ENCODE results near the gene CDC42EP1.
A peak's percentile ranks its signal among the peaks of the same experiment; 100 is the strongest.
"Not testable (repeated sequence)": the region's sequence is repeated elsewhere in the genome, so short reads cannot be mapped to it uniquely, and the experiment has no call there.

Gene CDC42EP1

GRCh38 chr22:37534445-37534844, 25.8 kb upstream of the CDC42EP1 start:
- no peak for DNase-seq

DNA sequence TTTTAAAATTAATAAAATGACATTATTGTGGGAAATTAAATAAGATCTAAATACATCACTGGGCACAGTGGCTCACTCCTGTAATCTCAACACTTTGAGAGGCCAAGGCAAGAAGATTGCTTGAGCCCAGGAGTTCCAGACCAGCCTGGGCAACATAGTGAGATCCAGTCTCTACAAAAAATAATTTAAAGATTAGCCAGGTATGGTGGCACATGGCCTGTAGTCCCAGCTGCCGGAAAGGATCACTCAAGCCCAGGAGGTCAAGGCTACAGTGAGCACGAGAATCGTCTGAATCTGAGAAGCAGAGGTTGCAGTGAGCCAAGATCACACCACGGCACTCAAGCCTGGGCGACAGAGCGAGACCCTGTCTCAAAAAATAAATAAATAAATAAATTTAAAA, 25.1 kb upstream of the CDC42EP1 start:
- DNase-seq, result no peak

DNA sequence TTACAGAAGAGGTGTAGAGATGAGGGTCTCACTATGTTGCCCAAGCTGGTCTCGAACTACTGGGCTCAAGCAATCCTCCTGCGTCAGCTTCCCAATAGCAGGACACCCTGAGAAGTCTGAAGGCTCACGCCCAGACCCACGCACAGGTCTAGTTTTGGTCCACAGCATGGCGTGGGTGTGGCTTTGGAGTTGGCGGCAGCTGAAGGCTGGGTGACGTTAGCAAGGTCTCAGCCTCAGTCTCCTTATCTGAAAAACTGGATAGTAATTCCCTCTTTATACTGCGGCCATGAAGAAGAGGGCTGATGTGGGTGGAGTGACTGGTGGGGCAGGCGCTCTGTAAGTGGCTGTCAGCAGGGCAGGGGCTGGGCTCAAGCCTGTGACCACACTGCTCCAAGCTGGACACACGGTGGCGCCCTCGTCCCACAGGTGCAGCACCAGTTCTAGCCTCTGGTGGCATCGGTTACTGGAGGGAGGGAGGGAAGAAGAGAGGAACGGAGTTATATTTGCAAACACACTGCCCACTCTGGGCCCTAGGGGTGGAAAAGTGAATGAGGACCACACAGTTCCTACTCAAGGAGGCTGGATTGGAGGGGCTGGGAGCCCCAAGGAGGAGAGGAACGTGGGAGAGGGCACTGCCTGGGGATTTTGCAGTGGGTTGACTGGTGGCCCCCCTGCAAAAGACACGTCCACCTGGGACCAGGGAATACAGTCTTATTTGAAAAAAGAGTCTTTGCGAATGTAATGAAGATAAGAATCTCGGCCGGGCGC, 21.5 kb upstream of the CDC42EP1 start:
- peak in 54 of 56 donors; percentile 41 to 94 (median 83) for DNase-seq

- not testable (repeated sequence) for DNase-seq
These were observed 20.5 kb upstream of the CDC42EP1 start for GRCh38 chr22:37539790-37540189.

DNA sequence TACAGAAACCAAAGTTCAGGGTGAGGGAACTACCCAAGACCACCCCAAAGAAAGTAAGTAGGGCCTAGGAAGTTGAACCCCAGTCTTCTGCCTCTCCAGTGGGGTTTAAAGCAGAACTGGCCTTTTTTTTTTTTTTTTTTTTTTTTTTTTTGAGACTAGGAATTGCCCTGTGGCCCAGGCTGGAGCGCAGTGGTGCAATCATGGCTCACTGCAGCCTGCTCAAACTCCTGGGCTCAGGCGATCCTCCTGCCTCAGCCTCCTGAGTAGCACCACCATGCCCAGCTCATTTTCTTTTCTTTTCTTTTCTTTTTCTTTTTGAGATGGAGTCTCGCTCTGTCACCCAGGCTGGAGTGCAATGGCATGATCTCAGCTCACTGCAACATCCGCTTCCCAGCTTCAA, 17.9 kb upstream of the CDC42EP1 start:
- not testable (repeated sequence) for DNase-seq

DNA sequence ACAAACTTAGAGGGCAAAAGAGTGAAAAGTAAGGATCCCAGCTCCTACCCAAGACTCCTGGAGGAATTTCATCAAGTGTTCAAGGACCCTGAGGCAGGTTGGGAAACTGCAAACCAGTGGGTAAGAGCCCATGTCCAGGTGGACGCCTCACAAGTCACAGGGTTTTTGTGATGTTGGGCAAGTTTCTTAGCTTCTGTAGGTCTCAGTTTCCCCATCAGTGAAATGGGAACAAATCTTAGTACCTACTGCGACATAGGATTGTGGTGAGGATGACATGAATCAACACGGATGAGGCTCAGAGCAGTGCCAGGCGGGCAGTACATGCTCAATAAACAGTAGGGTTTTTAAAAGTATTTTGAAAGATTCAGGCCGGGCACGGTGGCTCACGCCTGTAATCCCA, 17.3 kb upstream of the CDC42EP1 start:
- DNase-seq, result no peak

DNA sequence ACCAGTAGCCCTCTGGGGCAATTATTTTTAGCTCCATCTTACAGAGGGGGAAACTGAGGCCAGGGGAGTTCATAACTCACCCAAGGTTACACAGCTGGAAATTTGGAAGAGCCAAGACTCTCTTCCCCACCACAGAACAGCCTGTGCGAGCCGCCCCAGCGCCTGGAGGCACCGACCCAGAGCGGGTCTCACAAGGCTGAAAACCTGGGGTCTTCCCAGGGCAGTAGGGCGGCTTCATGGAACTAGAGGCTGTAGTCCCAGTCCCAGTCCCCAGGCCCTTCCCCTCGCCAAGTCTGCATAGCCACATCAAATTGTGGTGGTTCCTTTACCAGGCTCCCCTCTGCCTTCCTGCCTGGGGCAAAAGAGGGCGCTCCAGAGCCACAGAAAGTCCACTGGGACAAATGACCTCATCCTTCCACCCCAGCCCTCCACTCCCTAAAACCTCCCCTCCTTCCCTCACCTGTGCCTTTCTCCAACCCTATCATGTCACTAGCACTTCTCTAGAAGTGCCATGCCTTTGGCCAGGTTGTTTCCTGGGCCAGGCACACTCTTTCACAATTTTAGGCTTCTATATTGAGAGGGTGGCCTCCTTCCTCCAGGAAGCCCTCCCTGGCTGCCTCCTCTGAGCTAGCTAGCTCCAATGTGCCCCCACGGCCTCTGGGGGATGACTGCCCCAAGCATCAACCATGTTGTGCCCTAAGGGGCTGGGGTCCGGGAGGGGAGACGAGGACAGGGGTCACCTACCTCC, 15.2 kb upstream of the CDC42EP1 start:
- peak in 26 of 56 donors; percentile 3 to 72 (median 34) for DNase-seq

- DNase-seq, result peak in 26 of 56 donors; percentile 9 to 77 (median 33)
These were observed 14.4 kb upstream of the CDC42EP1 start for GRCh38 chr22:37545703-37546436.

DNA sequence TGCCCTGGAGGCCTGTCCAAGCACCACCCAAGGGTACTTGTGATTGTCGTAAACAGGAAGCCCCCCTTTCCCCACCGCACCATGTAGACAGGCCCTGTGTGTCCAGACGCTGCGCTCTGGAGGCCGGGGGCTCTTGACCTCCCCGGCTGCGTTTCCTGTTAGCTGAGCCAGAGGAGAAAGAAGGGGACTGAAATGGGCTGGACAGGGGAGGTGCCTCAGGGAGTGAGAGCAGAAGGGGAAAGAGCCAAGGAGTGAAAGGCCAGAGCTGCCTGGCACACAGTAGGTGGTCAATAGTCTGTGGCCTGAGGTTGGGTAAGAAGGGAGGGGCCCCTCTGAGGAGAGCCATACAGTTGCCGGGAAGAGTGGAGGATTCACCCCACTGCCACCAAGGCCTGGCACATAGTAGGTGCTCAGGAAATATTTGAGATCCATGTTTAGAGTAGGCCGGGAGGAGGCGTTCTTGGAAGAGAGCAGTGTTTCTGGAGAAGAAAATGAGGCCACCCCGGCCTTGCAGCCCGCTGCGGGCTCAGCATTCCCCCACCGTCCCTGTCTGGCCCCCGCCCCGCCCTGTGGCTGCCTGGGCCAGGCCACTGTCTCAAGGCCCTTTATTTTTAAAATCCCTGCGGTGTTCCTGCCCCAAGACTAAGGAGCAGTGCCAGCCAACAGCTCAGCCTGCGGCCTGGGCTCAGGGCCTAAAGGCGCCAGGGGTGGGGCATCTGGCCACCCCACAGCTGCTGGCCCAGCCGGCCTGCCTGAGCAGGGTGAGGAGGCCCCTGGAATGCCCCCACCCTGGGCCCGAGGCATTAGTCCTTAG, 13.6 kb upstream of the CDC42EP1 start:
- DNase-seq, result peak in 41 of 56 donors; percentile 15 to 79 (median 60)

DNA sequence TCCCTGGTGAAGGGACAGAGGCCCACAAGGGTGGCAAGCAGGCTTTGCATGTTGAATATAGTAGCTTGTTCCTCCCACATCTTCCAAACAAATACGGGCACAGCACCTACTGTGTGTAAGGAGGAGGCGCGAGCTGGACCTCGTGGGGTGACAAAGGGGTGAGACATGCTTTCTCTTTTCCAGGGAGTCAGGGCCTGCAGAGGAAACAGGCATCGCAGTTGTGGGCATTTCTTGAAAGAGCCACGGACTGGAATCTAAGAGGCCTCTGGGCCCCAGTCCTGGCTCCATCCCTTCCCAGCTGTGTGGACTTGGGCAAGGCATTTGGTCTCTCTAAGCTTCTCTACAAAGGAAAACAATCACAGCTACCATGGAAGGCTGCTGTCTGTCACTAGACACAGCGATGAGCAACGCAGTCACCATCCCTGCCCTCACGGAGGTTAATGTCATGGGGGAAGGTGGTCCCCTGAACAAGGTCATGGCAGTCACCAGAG, 13.0 kb upstream of the CDC42EP1 start:
- DNase-seq, result peak in 8 of 56 donors; percentile 42 to 73 (median 60)

DNA sequence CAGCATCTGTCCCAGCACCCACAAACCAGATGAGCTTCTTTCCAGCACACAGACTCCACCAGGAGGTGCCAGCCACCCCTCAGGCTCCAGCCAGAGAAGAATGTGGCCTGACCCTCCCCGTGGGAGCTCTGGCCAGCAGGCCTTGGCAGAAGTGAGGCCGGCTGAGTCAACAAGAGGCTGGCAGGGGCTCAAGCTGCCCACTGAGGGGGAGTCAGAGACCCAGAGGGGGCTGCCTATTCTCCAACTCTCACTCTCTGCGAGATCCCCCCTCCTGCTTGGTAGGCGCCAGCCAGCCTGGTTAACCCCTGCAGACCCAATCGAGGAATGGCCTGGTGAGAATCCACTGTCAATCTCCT, 10.6 kb upstream of the CDC42EP1 start:
- DNase-seq, result peak in 54 of 56 donors; percentile 23 to 91 (median 76)

DNA sequence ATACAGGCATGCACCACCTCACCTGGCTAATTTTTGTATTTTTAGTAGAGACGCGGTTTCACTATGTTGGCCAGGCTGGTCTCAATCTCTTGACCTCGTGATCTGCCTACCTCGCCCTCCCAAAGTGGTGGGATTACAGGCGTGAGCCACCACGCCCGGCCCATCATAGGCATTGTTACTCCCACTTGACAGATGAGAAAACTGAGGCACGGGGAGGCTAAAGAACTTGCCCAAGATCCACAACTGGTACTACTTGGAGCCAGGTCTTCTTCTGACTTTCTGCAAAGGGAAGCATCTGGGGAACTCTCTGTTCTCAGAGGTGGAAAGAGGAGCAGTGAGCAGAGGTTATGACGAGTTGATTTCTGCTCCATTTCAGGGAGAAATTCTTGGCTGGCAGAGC, 9.4 kb upstream of the CDC42EP1 start:
- DNase-seq, result not testable (repeated sequence)

DNA sequence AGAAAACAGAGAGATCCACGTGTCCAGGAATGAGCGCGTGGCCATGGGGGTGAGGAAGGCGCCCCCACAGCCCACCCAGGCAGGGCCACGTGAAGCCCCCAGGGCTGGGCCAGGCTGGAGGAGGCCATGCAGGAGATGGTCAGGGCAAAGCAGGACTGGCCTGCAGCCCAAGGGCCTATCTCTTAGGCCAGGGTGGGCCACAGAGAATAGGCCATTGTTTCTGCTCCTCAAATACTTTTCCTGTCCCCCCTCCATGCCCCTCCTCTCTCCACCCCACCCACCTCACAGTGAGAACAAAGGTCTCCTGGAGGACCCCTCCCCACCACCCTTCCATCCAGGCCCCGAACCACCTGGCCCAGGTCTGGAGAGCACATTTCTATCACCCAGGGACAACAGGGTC, 8.3 kb upstream of the CDC42EP1 start:
- DNase-seq, result no peak

GRCh38 chr22:37552524-37553163, 7.6 kb upstream of the CDC42EP1 start:
- DNase-seq, result peak in 2 of 56 donors; percentile 26 to 32

GRCh38 chr22:37553725-37554124, 6.6 kb upstream of the CDC42EP1 start:
- no peak for DNase-seq

GRCh38 chr22:37555029-37555428, 5.3 kb upstream of the CDC42EP1 start:
- DNase-seq, result no peak

DNA sequence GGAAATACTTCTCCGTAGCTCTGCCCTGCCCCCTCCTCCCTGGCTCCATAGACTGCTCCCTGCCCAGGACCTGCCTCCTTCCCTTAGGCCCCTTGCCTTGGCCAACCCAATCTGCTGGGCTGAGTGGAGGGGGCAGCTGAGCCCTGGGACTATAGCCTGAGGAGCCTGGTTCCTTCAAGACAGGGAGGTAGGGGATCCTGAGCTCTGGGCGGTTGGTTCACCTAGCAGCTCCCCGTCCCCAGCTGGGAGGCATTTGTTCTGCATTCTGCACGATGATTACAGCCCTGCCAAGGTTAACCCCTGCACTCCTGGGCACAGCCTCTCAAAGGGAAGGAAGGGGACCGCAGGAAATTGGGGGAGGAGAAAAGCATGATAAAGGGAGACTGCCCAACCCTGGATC, 3.6 kb upstream of the CDC42EP1 start:
- DNase-seq, result no peak

DNA sequence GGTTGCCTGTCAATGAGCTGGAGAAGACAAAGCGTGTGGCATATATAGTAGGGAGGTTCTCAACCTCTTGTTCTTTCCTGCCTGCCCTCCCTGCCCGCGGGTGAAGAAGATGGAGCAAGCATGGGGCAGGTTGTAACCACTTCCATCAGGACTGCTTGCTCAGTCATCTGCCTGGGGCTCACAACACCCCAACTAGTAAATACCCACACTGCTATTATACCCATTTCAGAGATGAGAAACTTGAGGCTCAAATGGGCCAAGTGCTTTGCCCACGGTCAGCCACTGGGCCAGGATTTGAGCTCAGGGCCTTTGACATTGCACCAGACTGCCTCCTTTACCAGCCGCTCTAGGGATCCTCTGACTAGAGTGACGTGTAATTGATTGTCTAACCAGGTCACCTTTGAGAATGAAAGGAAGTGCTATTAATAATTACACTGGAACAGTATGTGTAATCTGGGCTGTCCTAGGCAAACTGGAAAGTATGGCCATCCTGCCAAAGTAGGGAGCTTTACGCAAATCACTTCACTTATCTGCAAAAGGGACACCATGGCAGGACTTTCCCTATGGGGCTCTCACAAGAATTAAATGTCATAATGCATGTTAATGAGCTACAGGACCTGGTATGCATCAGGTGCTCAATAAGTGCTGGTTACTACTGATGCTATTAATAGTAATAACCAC, 2.8 kb upstream of the CDC42EP1 start:
- no peak for DNase-seq

DNA sequence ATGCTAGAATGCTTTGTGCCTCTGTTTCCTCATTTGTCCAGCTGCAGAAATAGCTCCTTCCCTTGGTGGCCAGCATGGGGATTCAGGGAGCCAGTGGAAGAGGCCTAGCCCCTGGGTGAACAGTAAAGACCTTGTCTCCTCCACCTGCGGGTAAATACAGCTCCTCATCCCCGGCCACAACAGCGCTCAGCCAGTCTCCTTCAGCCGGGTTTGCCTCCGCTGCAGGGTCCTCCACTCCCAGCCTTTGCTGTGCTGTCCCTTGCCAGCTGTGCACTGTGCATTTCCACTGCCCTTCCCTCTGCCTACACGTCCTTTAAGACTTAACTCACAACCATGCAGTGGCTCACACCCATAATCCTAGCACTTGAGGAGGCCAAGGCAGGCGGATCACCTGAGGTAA, 1.5 kb upstream of the CDC42EP1 start:
- DNase-seq, result no peak

DNA sequence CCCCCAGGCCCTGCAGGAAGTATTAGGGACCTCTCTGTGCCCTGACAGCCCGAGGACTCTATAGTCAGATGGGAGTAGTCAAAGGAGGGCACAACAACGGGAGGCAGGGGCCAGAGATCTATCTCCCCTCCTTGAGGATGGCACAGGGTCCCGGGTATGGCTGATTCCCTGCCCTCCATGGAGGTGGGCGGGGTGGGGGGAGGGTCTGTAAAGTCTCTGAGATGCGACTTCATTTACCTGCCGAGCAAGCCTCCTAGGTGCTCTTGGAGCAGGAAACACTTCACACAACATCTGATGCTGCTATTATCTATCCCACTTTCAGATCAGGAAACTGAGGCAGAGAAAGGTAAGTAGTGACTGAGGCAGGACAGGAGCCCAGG, 769 bp upstream of the CDC42EP1 start:
- no peak for DNase-seq

All from nucleus accumbens (tissue), 56 donors.